PFSK-1 (cell line): Measurements from ENCODE around the gene COPB1.

Source experiments
- FOXP2 ChIP-seq: optimal IDR thresholded peaks from 2 replicates; pipeline ENCODE3; 2011; ENCODE audit warnings: borderline replicate concordance, control low read depth, inconsistent platforms; ENCODE audit not compliant: insufficient read depth; ENCODE audit errors: extremely low read length, extremely low read depth
- POLR2AphosphoS5 ChIP-seq: IDR thresholded peaks from 2 replicates; pipeline ENCODE4 v1.6.1; 2012; ENCODE audit warnings: low read depth, mild to moderate bottlenecking, control low read depth, low read length, moderate library complexity
- REST ChIP-seq, 2 experiments: IDR thresholded peaks; 2 replicates each; pipeline versions ENCODE4 v1.6.1 to v1.8.0; 2011 to 2012; ENCODE audit warnings: low read depth in 2 of 2, low read length in 2 of 2, control low read depth in 1 of 2, inconsistent platforms in 1 of 2, mild to moderate bottlenecking in 1 of 2, moderate library complexity in 1 of 2; ENCODE audit not compliant: insufficient read depth in 1 of 2
- TAF1 ChIP-seq: IDR thresholded peaks from 2 replicates; pipeline ENCODE4 v1.6.1; 2012; ENCODE audit warnings: low read length, control low read depth, borderline replicate concordance; ENCODE audit not compliant: insufficient read depth

- no peak for TF ChIP-seq REST (IDR thresholded peaks at IDR 0.05; ENCODE audit: insufficient read depth in 1 of 2, low read depth in 2 of 2, low read length in 2 of 2)
- no peak for TF ChIP-seq POLR2AphosphoS5
- TF ChIP-seq TAF1: no peak
- no peak for TF ChIP-seq FOXP2
Measured at GRCh38 chr11:14529951-14530350, 30.3 kb upstream of the COPB1 start.
